Gastroesophageal sphincter (tissue), 4 donors: ENCODE results near the gene KNCN. TPM values are rescaled to one million over a fixed set of nuclear protein-coding genes. Genes with fewer than 3 reads are reported as not detected.

Experiments
- ATAC-seq: fragments of 150-250 bp; one replicate; pipeline ENCODE4 v1.9.1; 2016; ENCODE audit warnings: mild to moderate bottlenecking, moderate library complexity
- H3K27ac ChIP-seq, 4 donors: fragments of 200-600 bp; sonication (generic) in 3 of 4; 1 replicate in 3 of 4; 2 replicates in 1 of 4; pipeline ENCODE4 v1.5.1; 2016 to 2019
- H3K27me3 ChIP-seq: fragments of 200-600 bp; sonication (generic); one replicate; pipeline ENCODE4 v1.5.1; 2019
- H3K36me3 ChIP-seq, 2 donors: fragments of 200-600 bp; sonication (generic); one replicate each; pipeline ENCODE4 v1.5.1; 2019; ENCODE audit warnings: control low read depth in 1 of 2
- H3K4me1 ChIP-seq, 3 donors: fragments of 200-600 bp; sonication (generic); 1 replicate in 2 of 3; 2 replicates in 1 of 3; pipeline ENCODE4 v1.5.1; 2016 to 2019; ENCODE audit warnings: control low read depth in 2 of 3
- H3K4me3 ChIP-seq, 2 donors: fragments of 200-600 bp; sonication (generic); one replicate each; pipeline ENCODE4 v1.5.1; 2019; ENCODE audit warnings: mild to moderate bottlenecking in 1 of 2, moderate library complexity in 1 of 2
- H3K9me3 ChIP-seq, 3 donors: fragments of 200-600 bp; sonication (generic); one replicate each; pipeline ENCODE4 v1.5.1; 2017 to 2019; ENCODE audit warnings: control low read depth in 2 of 3
- EP300 ChIP-seq: sonication (generic); formaldehyde crosslinking; IDR thresholded peaks from one replicate; pipeline ENCODE4 v1.6.1; 2017; ENCODE audit warnings: antibody characterized with exemption, mild to moderate bottlenecking
- POLR2A ChIP-seq, 2 donors: fragments of 450-650 bp; IDR thresholded peaks; one replicate each; pipeline ENCODE4 v1.6.1; 2017; ENCODE audit warnings: antibody characterized with exemption in 2 of 2, mild to moderate bottlenecking in 2 of 2, moderate library complexity in 1 of 2
- POLR2AphosphoS5 ChIP-seq: sonication (generic); formaldehyde crosslinking; IDR thresholded peaks from one replicate; pipeline ENCODE4 v1.6.1; 2017; ENCODE audit warnings: antibody characterized with exemption
- WGBS, 2 donors: methylation state at CpG; one replicate each; pipeline ENCODE4 v1.1.5; 2018; ENCODE audit warnings: low coverage in 1 of 2; 5-methylcytosine and 5-hydroxymethylcytosine counted together
- total RNA-seq, 4 donors: library from RNA; depleted of rRNA; stranded (reverse); fragments of >200 nt; gene quantifications; one replicate each; pipeline ENCODE4 v1.1.0, GENCODE V29; 2016
- TF ChIP-seq, protein P1 (sequence below), 4 experiments: fragments of 200-600 bp in 2 of 4; fragments of 450-650 bp in 2 of 4; sonication (generic) in 1 of 4; IDR thresholded peaks; one replicate each; pipeline ENCODE4 v1.5.1; 2017 to 2019; ENCODE audit warnings: antibody characterized with exemption in 4 of 4, mild to moderate bottlenecking in 2 of 4, moderate library complexity in 2 of 4

The KNCN gene
- total RNA-seq, 4 donors from 2014 or later = not detected

DNA sequence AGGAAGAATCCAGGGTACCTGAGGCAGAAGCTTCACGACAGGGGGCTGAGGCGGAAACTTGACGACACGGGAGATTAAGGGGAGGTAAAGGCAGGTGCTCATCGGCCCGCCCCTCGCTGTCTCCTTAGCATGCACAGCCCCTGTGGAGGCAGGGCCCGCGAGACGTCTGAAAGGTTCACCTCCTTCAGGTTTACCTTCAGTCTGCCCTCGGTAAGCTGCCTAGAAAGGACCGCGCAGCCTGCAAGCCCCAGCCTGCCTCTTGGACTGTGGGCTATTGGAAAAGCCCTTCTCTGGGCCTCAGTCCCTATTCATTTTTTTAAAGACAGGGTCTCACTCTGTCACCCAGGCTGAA lies 28.5 kb downstream of the KNCN start:
- Histone ChIP-seq H3K4me3 (no peak overlapping the region), H3K4me1 (peaks cover 0 to 10% (median 5%) of the 10 kb centered on the region in 3 donors), H3K9me3 (no peaks in the 10 kb centered on the region), H3K27ac (no peak overlapping the region), H3K36me3 (no peaks in the 10 kb centered on the region), H3K27me3 (peaks cover 49% of the 10 kb centered on the region)
- TF ChIP-seq, protein P1, sequence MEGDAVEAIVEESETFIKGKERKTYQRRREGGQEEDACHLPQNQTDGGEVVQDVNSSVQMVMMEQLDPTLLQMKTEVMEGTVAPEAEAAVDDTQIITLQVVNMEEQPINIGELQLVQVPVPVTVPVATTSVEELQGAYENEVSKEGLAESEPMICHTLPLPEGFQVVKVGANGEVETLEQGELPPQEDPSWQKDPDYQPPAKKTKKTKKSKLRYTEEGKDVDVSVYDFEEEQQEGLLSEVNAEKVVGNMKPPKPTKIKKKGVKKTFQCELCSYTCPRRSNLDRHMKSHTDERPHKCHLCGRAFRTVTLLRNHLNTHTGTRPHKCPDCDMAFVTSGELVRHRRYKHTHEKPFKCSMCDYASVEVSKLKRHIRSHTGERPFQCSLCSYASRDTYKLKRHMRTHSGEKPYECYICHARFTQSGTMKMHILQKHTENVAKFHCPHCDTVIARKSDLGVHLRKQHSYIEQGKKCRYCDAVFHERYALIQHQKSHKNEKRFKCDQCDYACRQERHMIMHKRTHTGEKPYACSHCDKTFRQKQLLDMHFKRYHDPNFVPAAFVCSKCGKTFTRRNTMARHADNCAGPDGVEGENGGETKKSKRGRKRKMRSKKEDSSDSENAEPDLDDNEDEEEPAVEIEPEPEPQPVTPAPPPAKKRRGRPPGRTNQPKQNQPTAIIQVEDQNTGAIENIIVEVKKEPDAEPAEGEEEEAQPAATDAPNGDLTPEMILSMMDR (IDR thresholded peaks at IDR 0.05) = no peak
- TF ChIP-seq POLR2AphosphoS5 = no peak
- TF ChIP-seq EP300 = no peak
- TF ChIP-seq POLR2A (IDR thresholded peaks at IDR 0.05) = no peak
- no peak for ATAC-seq
- WGBS, 2 donors = 67 to 73% methylated on average over 3 to 9 of the region's 13 CpGs

- no peak overlapping the region for H3K4me3 ChIP-seq
- peak; percentile 66 for ATAC-seq
- H3K4me1 ChIP-seq = peaks cover 0 to 10% (median 5%) of the 10 kb centered on the region in 3 donors
- H3K27me3 ChIP-seq = peaks cover 54% of the 10 kb centered on the region
- H3K27ac ChIP-seq = no peak overlapping the region
- 15 to 60% methylated on average over 2 to 6 of the region's 16 CpGs for WGBS, 2 donors
- H3K9me3 ChIP-seq = no peaks in the 10 kb centered on the region
- no peaks in the 10 kb centered on the region for H3K36me3 ChIP-seq
- TF ChIP-seq POLR2AphosphoS5 (no peak), POLR2A (IDR thresholded peaks at IDR 0.05) (no peak)
Observed at GRCh38 chr1:46522184-46522968, 29.1 kb downstream of the KNCN start.

DNA sequence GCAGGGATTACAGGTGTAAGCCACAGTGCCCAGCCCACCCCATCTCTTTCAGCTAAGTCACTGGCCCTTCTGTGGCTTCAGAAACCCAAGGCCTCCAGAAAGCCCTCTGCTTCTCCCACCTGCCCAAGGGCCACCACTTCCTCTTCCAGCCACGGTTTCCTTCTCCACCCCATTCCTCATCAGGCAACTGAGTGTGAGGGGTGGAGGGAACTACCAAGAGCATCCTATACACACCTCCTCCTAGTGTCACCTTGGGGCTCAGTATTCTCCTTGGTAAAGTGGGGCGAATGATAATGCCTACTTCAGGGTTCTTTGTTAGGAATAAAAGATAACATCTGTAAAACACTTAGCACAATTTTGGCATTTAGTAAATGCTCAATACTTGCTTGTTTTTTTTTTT lies 30.0 kb downstream of the KNCN start:
- Histone ChIP-seq H3K4me3 (no peak overlapping the region), H3K4me1 (peaks cover 0 to 10% (median 5%) of the 10 kb centered on the region in 3 donors), H3K36me3 (no peaks in the 10 kb centered on the region), H3K9me3 (no peaks in the 10 kb centered on the region), H3K27me3 (peaks cover 55% of the 10 kb centered on the region), H3K27ac (no peak overlapping the region)
- ATAC-seq = no peak
- TF ChIP-seq POLR2A (IDR thresholded peaks at IDR 0.05) = no peak
- no peak for TF ChIP-seq EP300
- TF ChIP-seq POLR2AphosphoS5 = no peak
- TF ChIP-seq, protein P1 (IDR thresholded peaks at IDR 0.05) = no peak
- WGBS, 2 donors = 70 to 89% methylated on average over 2 of the region's 2 CpGs

GRCh38 chr1:46520063-46520911 lies 31.2 kb downstream of the KNCN start:
- Histone ChIP-seq H3K27me3 (peaks cover 43% of the 10 kb centered on the region), H3K9me3 (no peaks in the 10 kb centered on the region), H3K27ac (no peak overlapping the region), H3K36me3 (no peaks in the 10 kb centered on the region), H3K4me1 (peaks cover 0 to 10% (median 5%) of the 10 kb centered on the region in 3 donors), H3K4me3 (no peak overlapping the region)
- no peak for ATAC-seq
- TF ChIP-seq POLR2A (IDR thresholded peaks at IDR 0.05) (no peak), EP300 (no peak), POLR2AphosphoS5 (no peak)
- TF ChIP-seq, protein P1 (IDR thresholded peaks at IDR 0.05) = no peak
- WGBS, 2 donors = 36% methylated on average over 8 of the region's 15 CpGs; no CpG with 5 or more reads in 1 of the 2 donors

GRCh38 chr1:46519209-46519608 lies 32.2 kb downstream of the KNCN start:
- ATAC-seq = no peak
- peaks cover 0 to 10% (median 5%) of the 10 kb centered on the region in 3 donors for H3K4me1 ChIP-seq
- no peaks in the 10 kb centered on the region for H3K36me3 ChIP-seq
- 70 to 94% methylated on average over 2 to 4 of the region's 4 CpGs for WGBS, 2 donors
- H3K4me3 ChIP-seq = no peak overlapping the region
- TF ChIP-seq, protein P1 (IDR thresholded peaks at IDR 0.05) = no peak
- TF ChIP-seq EP300 (no peak), POLR2A (IDR thresholded peaks at IDR 0.05) (no peak), POLR2AphosphoS5 (no peak)
- H3K9me3 ChIP-seq = no peaks in the 10 kb centered on the region
- H3K27me3 ChIP-seq = peaks cover 41% of the 10 kb centered on the region
- no peak overlapping the region for H3K27ac ChIP-seq
